ENCODE results near the gene CD70.
"Not testable (repeated sequence)": the region's sequence is repeated elsewhere in the genome, so short reads cannot be mapped to it uniquely, and the experiment has no call there.

CD70 gene

GRCh38 chr19:6598254-6598892, 7.4 kb upstream of the CD70 start:
- DNase-seq (ENCODE audit: low read depth, low spot score), result not testable (repeated sequence)

GRCh38 chr19:6597471-6598253, 6.7 kb upstream of the CD70 start:
- DNase-seq (ENCODE audit: low read depth, low spot score), result not testable (repeated sequence)

- no peak for DNase-seq (ENCODE audit: low read depth, low spot score)
Observed at GRCh38 chr19:6596621-6597020, 5.7 kb upstream of the CD70 start.

- no peak for DNase-seq (ENCODE audit: low read depth, low spot score)
Observed at GRCh38 chr19:6593651-6594416, 2.9 kb upstream of the CD70 start.

- no peak for DNase-seq (ENCODE audit: low read depth, low spot score)
Observed at GRCh38 chr19:6590258-6590826, 608 bp downstream of the CD70 start.

GRCh38 chr19:6589711-6590257, 1.2 kb downstream of the CD70 start:
- no peak for DNase-seq (ENCODE audit: low read depth, low spot score)

GRCh38 chr19:6588508-6589345, 2.2 kb downstream of the CD70 start:
- DNase-seq (ENCODE audit: low read depth, low spot score), result no peak

- DNase-seq (ENCODE audit: low read depth, low spot score), result no peak
Observed at GRCh38 chr19:6587998-6588507, 2.9 kb downstream of the CD70 start.

- no peak for DNase-seq (ENCODE audit: low read depth, low spot score)
Observed at GRCh38 chr19:6587093-6587820, 3.7 kb downstream of the CD70 start.

GRCh38 chr19:6586726-6587092, 4.2 kb downstream of the CD70 start:
- DNase-seq (ENCODE audit: low read depth, low spot score), result no peak

GRCh38 chr19:6586056-6586455, 4.9 kb downstream of the CD70 start:
- no peak for DNase-seq (ENCODE audit: low read depth, low spot score)

GRCh38 chr19:6582515-6583484, 8.2 kb downstream of the CD70 start:
- DNase-seq (ENCODE audit: low read depth, low spot score), result not testable (repeated sequence)

- no peak for DNase-seq (ENCODE audit: low read depth, low spot score)
Observed at GRCh38 chr19:6580313-6580712, 10.6 kb downstream of the CD70 start.

- DNase-seq (ENCODE audit: low read depth, low spot score), result no peak
Observed at GRCh38 chr19:6579450-6580178, 11.3 kb downstream of the CD70 start.

- no peak for DNase-seq (ENCODE audit: low read depth, low spot score)
Observed at GRCh38 chr19:6577476-6578125, 13.3 kb downstream of the CD70 start.

GRCh38 chr19:6576869-6577475, 14.0 kb downstream of the CD70 start:
- DNase-seq (ENCODE audit: low read depth, low spot score), result no peak

- DNase-seq (ENCODE audit: low read depth, low spot score), result no peak
Observed at GRCh38 chr19:6573350-6573749, 17.6 kb downstream of the CD70 start.
